Type B pancreatic cell (in vitro differentiated cells): ENCODE measurements around the gene SUSD1. TPM values are rescaled to one million over a fixed set of nuclear protein-coding genes. Genes with fewer than 3 reads are reported as not detected.
A peak's percentile ranks its signal among the peaks of the same experiment; 100 is the strongest.

Experiments
- DNase-seq: peaks from one replicate; pipeline ENCODE4 v3.0.0; 2021; ENCODE audit warnings: mixed read lengths; ENCODE audit not compliant: unreplicated experiment; ENCODE audit errors: extremely low spot score
- H3K27ac Mint-ChIP-seq: 2 replicates; pipeline ENCODE4 v1.8.0; 2021; ENCODE audit warnings: mild to moderate bottlenecking, mixed read lengths
- H3K27me3 Mint-ChIP-seq: 2 replicates; pipeline ENCODE4 v1.8.0; 2021; ENCODE audit warnings: mixed read lengths
- H3K36me3 Mint-ChIP-seq: 2 replicates; pipeline ENCODE4 v1.8.0; 2021; ENCODE audit warnings: mixed read lengths
- H3K4me1 Mint-ChIP-seq: one replicate; pipeline ENCODE4 v1.8.0; 2021; ENCODE audit warnings: mixed read lengths; ENCODE audit not compliant: unreplicated experiment
- H3K4me3 Mint-ChIP-seq: 2 replicates; pipeline ENCODE4 v1.8.0; 2021; ENCODE audit warnings: mild to moderate bottlenecking, mixed read lengths
- H3K9me3 Mint-ChIP-seq: 2 replicates; pipeline ENCODE4 v1.8.0; 2021; ENCODE audit warnings: mixed read lengths
- CTCF ChIP-seq: fragments of 200-600 bp; sonication (generic); conservative IDR thresholded peaks from 2 replicates; pipeline ENCODE4 v1.5.0; 2021; ENCODE audit warnings: antibody characterized with exemption, mild to moderate bottlenecking
- total RNA-seq: library from RNA; stranded (reverse); gene quantifications from 2 replicates; pipeline ENCODE4 v1.2.1, GENCODE V29; 2021; ENCODE audit warnings: low replicate concordance

Gene SUSD1
- total RNA-seq, 1 donor from 2014 or later = 16.3 TPM

DNA sequence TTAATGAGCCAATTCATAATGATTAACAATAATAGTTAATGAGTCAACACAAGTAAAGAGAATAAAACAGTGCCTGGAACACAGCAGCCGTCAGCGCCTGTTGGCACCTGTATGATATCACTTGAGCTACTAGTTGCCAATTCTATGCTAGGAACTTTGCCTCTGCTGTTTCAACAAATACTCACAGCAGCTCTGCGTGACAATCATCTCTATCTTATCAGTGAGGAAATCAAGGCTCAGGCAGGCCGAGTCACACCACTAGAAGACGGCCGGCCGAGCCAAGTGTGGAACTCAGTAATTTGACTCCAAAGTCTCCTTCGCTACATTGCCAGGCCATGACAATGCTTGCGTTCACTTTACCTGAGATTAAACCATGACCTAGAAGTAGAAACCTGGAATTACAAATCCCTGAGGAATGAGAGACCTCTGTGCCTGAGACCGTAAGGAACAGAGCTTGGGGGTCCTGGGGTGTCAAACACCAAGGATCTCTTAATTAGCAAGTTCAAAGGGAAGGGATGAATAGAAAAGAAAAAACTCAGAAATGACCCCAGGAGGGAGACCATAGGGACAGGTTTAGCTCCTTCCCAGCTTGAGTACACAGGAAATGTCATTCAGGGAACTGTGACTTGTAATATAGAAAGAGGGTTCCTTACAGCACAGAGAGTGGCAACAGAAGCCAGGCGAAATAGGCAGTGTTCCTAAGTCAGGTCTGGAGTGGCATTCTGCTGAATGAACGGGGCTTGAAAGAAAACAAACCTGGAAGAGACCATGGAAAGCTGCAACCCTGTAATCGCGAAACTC lies 109.1 kb downstream of the SUSD1 start:
- Mint-ChIP-seq H3K4me3 (peak overlapping the region; percentile 49), H3K27me3 (no peaks in the 10 kb centered on the region), H3K36me3 (peaks cover 26% of the 10 kb centered on the region), H3K9me3 (peaks cover 4% of the 10 kb centered on the region), H3K27ac (peak overlapping the region; percentile 95), H3K4me1 (peaks cover 27% of the 10 kb centered on the region)
- no peak for DNase-seq
- TF ChIP-seq CTCF = no peak

GRCh38 chr9:112064871-112065270 lies 110.2 kb downstream of the SUSD1 start:
- H3K9me3 Mint-ChIP-seq = peaks cover 4% of the 10 kb centered on the region
- H3K4me1 Mint-ChIP-seq = peaks cover 22% of the 10 kb centered on the region
- H3K27ac Mint-ChIP-seq = peak overlapping the region; percentile 61
- no peak overlapping the region for H3K4me3 Mint-ChIP-seq
- TF ChIP-seq CTCF = no peak
- no peaks in the 10 kb centered on the region for H3K27me3 Mint-ChIP-seq
- peaks cover 25% of the 10 kb centered on the region for H3K36me3 Mint-ChIP-seq
- no peak for DNase-seq

- DNase-seq = no peak
- H3K4me3 Mint-ChIP-seq = no peak overlapping the region
- no peaks in the 10 kb centered on the region for H3K27me3 Mint-ChIP-seq
- H3K4me1 Mint-ChIP-seq = peaks cover 22% of the 10 kb centered on the region
- H3K36me3 Mint-ChIP-seq = peaks cover 18% of the 10 kb centered on the region
- no peak for TF ChIP-seq CTCF
- peaks cover 4% of the 10 kb centered on the region for H3K9me3 Mint-ChIP-seq
- no peak overlapping the region for H3K27ac Mint-ChIP-seq
These were observed 111.5 kb downstream of the SUSD1 start for GRCh38 chr9:112063586-112063985.

DNA sequence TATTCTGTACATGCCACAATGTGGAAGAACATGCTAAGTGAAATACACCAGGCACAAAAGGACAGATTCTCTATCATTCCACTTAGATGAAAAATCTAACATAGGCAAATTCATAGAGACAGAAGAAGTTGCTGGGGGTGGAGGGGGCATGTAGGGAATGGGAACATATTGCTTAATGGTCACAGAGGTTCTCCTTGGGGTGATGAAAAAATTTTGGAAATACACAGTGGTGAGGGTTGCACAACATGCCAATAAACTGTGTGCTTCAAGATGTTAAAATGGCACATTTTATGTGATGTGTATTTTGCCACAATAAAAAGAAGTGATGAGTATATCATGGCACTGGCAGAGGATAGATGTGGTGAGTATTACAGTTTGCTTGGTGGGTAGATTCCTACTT lies 111.9 kb downstream of the SUSD1 start:
- TF ChIP-seq CTCF = no peak
- peaks cover 22% of the 10 kb centered on the region for H3K4me1 Mint-ChIP-seq
- H3K9me3 Mint-ChIP-seq = peaks cover 4% of the 10 kb centered on the region
- no peaks in the 10 kb centered on the region for H3K27me3 Mint-ChIP-seq
- H3K27ac Mint-ChIP-seq = no peak overlapping the region
- no peak for DNase-seq
- H3K36me3 Mint-ChIP-seq = peaks cover 18% of the 10 kb centered on the region
- H3K4me3 Mint-ChIP-seq = no peak overlapping the region

GRCh38 chr9:112061152-112061740 lies 113.9 kb downstream of the SUSD1 start:
- no peak for TF ChIP-seq CTCF
- Mint-ChIP-seq H3K27ac (peak overlapping the region; percentile 48), H3K36me3 (peaks cover 24% of the 10 kb centered on the region), H3K9me3 (peaks cover 4% of the 10 kb centered on the region), H3K4me1 (peaks cover 18% of the 10 kb centered on the region), H3K4me3 (no peak overlapping the region), H3K27me3 (no peaks in the 10 kb centered on the region)
- DNase-seq = no peak
